Caco-2 (cell line): ENCODE results near the gene STK24. TPM values are rescaled to one million over a fixed set of nuclear protein-coding genes. Genes with fewer than 3 reads are reported as not detected.
"Not testable (repeated sequence)": the region's sequence is repeated elsewhere in the genome, so short reads cannot be mapped to it uniquely, and the experiment has no call there.

Source experiments
- BruUV-seq: library from RNA; stranded (reverse); fragments of 400-500 nt; replicated peaks from 2 replicates; lab custom pipeline; 2021; lab: Mats Ljungman, UMichigan
- CTCF ChIA-PET: fragments of 300-600 bp; sonication (Branson Sonifier 250); formaldehyde crosslinking; loops from one replicate; lab custom pipeline; 2022; ENCODE audit warnings: antibody characterized with exemption; lab: Charles Lee
- POLR2A ChIA-PET: fragments of 300-600 bp; sonication (Branson Sonifier 250); formaldehyde crosslinking; loops from one replicate; lab custom pipeline; 2022; ENCODE audit warnings: antibody characterized with exemption; lab: Charles Lee
- DNase-seq, 2 experiments: peaks; one replicate each; pipeline versions ENCODE4 v3.0.0 to v3.0.0-alpha.2; 2020 to 2022
- H3K27me3 ChIP-seq: replicated peaks from 2 replicates; pipeline ENCODE4 v1.6.0; 2011; ENCODE audit warnings: low read length; ENCODE audit not compliant: control insufficient read depth, insufficient read depth
- H3K36me3 ChIP-seq: 2 replicates; pipeline ENCODE4 v1.5.1; 2011; ENCODE audit warnings: low read length; ENCODE audit not compliant: control insufficient read depth, insufficient read depth
- H3K4me1 ChIP-seq: fragments of 250-450 bp; sonication (Bioruptor Pico); 2 replicates; pipeline ENCODE4 v1.5.1; 2020; ENCODE audit warnings: mild to moderate bottlenecking
- H3K4me3 ChIP-seq: 2 replicates; pipeline ENCODE4 v1.5.1; 2011; ENCODE audit warnings: low read depth, mild to moderate bottlenecking, control low read depth, low read length
- H3K9me3 ChIP-seq: fragments of 250-450 bp; sonication (Bioruptor Pico); 2 replicates; pipeline ENCODE4 v1.5.1; 2020; ENCODE audit warnings: mild to moderate bottlenecking, moderate library complexity
- H3K27ac Mint-ChIP-seq: one replicate; pipeline ENCODE4 v1.8.0; 2022; ENCODE audit warnings: mixed read lengths; ENCODE audit not compliant: unreplicated experiment
- H3K27me3 Mint-ChIP-seq: one replicate; pipeline ENCODE4 v1.8.0; 2022; ENCODE audit warnings: mixed read lengths; ENCODE audit not compliant: insufficient read depth, unreplicated experiment
- H3K36me3 Mint-ChIP-seq: one replicate; pipeline ENCODE4 v1.8.0; 2022; ENCODE audit warnings: mild to moderate bottlenecking, mixed read lengths; ENCODE audit not compliant: insufficient read depth, unreplicated experiment
- H3K4me1 Mint-ChIP-seq: one replicate; pipeline ENCODE4 v1.8.0; 2022; ENCODE audit warnings: low read depth, mixed read lengths; ENCODE audit not compliant: unreplicated experiment
- H3K4me3 Mint-ChIP-seq: one replicate; pipeline ENCODE4 v1.8.0; 2022; ENCODE audit warnings: mild to moderate bottlenecking, moderate library complexity, mixed read lengths; ENCODE audit not compliant: unreplicated experiment
- H3K9me3 Mint-ChIP-seq: one replicate; pipeline ENCODE4 v1.8.0; 2022; ENCODE audit warnings: mixed read lengths; ENCODE audit not compliant: unreplicated experiment
- CTCF ChIP-seq, 2 experiments: fragments of 200-600 bp in 1 of 2; IDR thresholded peaks; 1 replicate in 1 of 2; 2 replicates in 1 of 2; pipeline versions ENCODE4 v1.5.1 to v1.8.0; 2011 to 2022; ENCODE audit warnings: antibody characterized with exemption in 1 of 2, control low read depth in 1 of 2, inconsistent platforms in 1 of 2, low read depth in 1 of 2, low read length in 1 of 2, mild to moderate bottlenecking in 1 of 2, moderate library complexity in 1 of 2; ENCODE audit not compliant: insufficient read depth in 1 of 2, severe bottlenecking in 1 of 2, unreplicated experiment in 1 of 2
- intact Hi-C: fragments of 100-400 bp; cut with micrococcal nuclease; formaldehyde crosslinking; loops from one replicate; pipeline ENCODE4 v1.10.0; 2022; ENCODE audit not compliant: unreplicated experiment
- total RNA-seq: library from RNA; stranded (reverse); gene quantifications from 2 replicates; pipeline ENCODE4 v1.2.3, GENCODE V29; 2022

The STK24 gene
- total RNA-seq, 1 experiment from 2014 or later: 253 TPM

GRCh38 chr13:98575009-98575903 is 1.7 kb downstream of the STK24 start:
- DNase-seq: no peak
- TSS peak; percentile 43 for BruUV-seq
- Mint-ChIP-seq H3K27me3 (no peaks in the 10 kb centered on the region), H3K4me1 (peaks cover 66% of the 10 kb centered on the region), H3K27ac (peak overlapping the region; percentile 77), H3K9me3 (no peaks in the 10 kb centered on the region), H3K36me3 (peaks cover 60% of the 10 kb centered on the region), H3K4me3 (peak overlapping the region; percentile 95)
- ChIA-PET CTCF (no interaction called here), POLR2A (no interaction called here)
- intact Hi-C loops: loop anchor here (10.0 kb wide), 1 partner anchor 200 kb away; no protein-coding TSS in a partner anchor
- Histone ChIP-seq H3K9me3 (no peaks in the 10 kb centered on the region), H3K4me1 (peaks cover 65% of the 10 kb centered on the region), H3K27me3 (no peaks in the 10 kb centered on the region), H3K4me3 (peak overlapping the region; percentile 92), H3K36me3 (no peaks in the 10 kb centered on the region)
- TF ChIP-seq CTCF (IDR thresholded peaks at IDR 0.05; ENCODE audit: insufficient read depth in 1 of 2, low read depth in 1 of 2, low read length in 1 of 2, severe bottlenecking in 1 of 2, unreplicated experiment in 1 of 2): no peak

DNA sequence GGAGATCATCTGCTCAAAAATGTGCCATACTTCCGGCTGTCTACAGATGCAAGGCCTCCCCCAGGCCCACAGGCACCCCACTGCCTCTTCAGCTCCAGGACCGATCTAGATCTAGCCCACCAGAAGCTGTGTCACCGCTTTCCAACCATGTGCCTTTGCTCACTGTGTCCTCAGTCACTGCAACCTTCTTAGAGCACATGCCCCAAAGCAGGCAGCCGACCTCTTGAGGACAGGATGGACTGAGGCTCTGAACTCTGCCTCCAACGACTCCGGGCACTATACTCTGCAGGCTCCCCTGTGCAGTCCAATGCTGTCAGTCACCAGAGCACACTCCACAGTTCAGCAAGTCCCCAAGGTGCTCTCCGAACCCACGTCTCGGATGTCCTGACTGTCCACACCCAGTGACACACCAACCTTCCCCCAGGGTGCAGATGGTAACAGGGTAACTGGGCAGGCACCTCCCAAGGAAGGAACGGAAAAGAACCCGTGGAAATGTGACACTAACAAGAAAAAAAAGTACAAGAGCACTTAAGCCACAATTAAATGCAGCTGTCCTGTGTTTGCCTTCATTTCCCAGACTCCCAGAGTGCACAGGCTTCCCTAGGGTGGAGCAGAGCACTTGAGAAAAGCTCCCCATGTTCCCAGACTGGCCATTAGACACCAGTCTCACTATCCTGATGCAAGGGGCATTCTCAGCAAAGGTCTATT is 4.8 kb downstream of the STK24 start:
- no peak overlapping the region for H3K4me3 ChIP-seq
- ChIA-PET POLR2A (no interaction called here), CTCF (interaction anchor here (0.8 to 3.0 kb wide), 3 partner anchors 26 to 89 kb away, joined by 3 to 13 read pairs (median 3); no protein-coding TSS in a partner anchor)
- H3K9me3 ChIP-seq: no peaks in the 10 kb centered on the region
- Mint-ChIP-seq H3K27me3 (no peaks in the 10 kb centered on the region), H3K36me3 (peaks cover 78% of the 10 kb centered on the region), H3K9me3 (no peaks in the 10 kb centered on the region), H3K27ac (peak overlapping the region; percentile 60), H3K4me3 (peak overlapping the region; percentile 39), H3K4me1 (peaks cover 76% of the 10 kb centered on the region)
- intact Hi-C loops: loop anchor here (10.0 kb wide), 1 partner anchor 203 kb away; no protein-coding TSS in a partner anchor
- no peaks in the 10 kb centered on the region for H3K27me3 ChIP-seq
- no peaks in the 10 kb centered on the region for H3K36me3 ChIP-seq
- H3K4me1 ChIP-seq: peaks cover 73% of the 10 kb centered on the region
- DNase-seq: no peak
- TF ChIP-seq CTCF (IDR thresholded peaks at IDR 0.05; ENCODE audit: insufficient read depth in 1 of 2, low read depth in 1 of 2, low read length in 1 of 2, severe bottlenecking in 1 of 2, unreplicated experiment in 1 of 2): no peak
- no TSS peak for BruUV-seq

GRCh38 chr13:98570929-98571372 is 6.0 kb downstream of the STK24 start:
- Histone ChIP-seq H3K27me3 (no peaks in the 10 kb centered on the region), H3K36me3 (0 out of 2 replicates have a peak, but pooled peaks cover 1% of the 10 kb centered on the region), H3K9me3 (no peaks in the 10 kb centered on the region), H3K4me1 (peaks cover 85% of the 10 kb centered on the region), H3K4me3 (no peak overlapping the region)
- CTCF ChIA-PET: interaction anchor here (0.6 to 3.0 kb wide), 3 partner anchors 16 to 102 kb away, joined by 3 to 13 read pairs (median 3); no protein-coding TSS in a partner anchor
- intact Hi-C loops: loop anchor here (10.0 kb wide), 1 partner anchor 204 kb away; no protein-coding TSS in a partner anchor
- no peak for DNase-seq
- no TSS peak for BruUV-seq
- Mint-ChIP-seq H3K9me3 (no peaks in the 10 kb centered on the region), H3K36me3 (peaks cover 90% of the 10 kb centered on the region), H3K27ac (peak overlapping the region; percentile 60), H3K27me3 (no peaks in the 10 kb centered on the region), H3K4me1 (peaks cover 88% of the 10 kb centered on the region), H3K4me3 (peak overlapping the region; percentile 39)
- TF ChIP-seq CTCF (IDR thresholded peaks at IDR 0.05; ENCODE audit: insufficient read depth in 1 of 2, low read depth in 1 of 2, low read length in 1 of 2, severe bottlenecking in 1 of 2, unreplicated experiment in 1 of 2): no peak
- POLR2A ChIA-PET: interaction anchor here (0.7 kb wide), 1 partner anchor 9 kb away, joined by 4 read pairs; no protein-coding TSS in a partner anchor

DNA sequence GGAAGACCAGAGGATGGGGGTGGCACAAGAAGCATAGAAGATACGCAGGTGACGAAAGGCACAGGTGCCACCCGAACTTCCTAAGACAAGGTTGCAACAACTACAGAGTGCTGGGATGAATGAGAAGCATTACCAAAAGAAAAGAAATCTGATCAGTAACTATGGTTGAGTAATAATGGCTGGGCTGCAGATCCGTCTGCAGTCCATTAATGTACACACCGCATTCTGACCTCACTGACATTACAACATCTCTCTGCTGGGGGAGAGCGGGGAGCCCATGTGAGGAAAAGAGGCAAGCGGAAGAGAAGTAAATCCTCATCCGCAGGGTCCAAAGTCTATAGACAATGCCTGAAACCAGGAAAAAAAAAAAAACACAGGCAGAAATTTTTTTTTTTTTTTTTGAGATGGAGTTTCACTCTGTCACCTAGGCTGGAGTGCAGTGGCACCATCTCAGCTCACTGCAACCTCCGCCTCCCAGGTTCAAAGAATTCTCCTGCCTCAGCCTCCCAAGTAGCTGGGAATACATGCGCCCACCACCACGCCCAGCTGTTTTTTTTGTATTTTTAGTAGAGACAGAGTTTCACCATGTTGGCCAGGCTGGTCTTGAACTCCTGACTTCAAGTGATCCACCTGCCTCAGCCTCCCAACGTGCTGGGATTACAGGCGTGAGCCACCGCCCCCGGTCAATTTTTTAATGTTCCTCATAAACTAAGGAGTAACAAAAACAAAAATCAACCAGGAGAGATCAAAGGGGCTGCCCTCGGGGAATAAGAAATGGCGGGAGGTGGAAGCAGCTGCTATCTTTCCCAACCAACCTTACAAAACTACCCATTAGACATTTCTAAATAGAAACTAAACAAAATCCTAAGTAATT is 7.2 kb downstream of the STK24 start:
- Mint-ChIP-seq H3K27ac (peak overlapping the region; percentile 90), H3K4me1 (peaks cover 82% of the 10 kb centered on the region), H3K36me3 (peaks cover 95% of the 10 kb centered on the region), H3K4me3 (peak overlapping the region; percentile 65)
- H3K9me3 Mint-ChIP-seq, H3K4me3 ChIP-seq, H3K9me3 ChIP-seq, BruUV-seq, H3K27me3 ChIP-seq, H3K36me3 ChIP-seq, H3K27me3 Mint-ChIP-seq: not testable (repeated sequence)
- intact Hi-C loops: loop anchor here (1.0 to 10.0 kb wide), 2 partner anchors 81 to 205 kb away; no protein-coding TSS in a partner anchor
- CTCF ChIA-PET: interaction anchor here (0.7 to 3.0 kb wide), 2 partner anchors 23 to 84 kb away, joined by 4 to 13 read pairs; no protein-coding TSS in a partner anchor
- H3K4me1 ChIP-seq: peaks cover 87% of the 10 kb centered on the region
- POLR2A ChIA-PET: interaction anchor here (0.6 to 0.7 kb wide), 3 partner anchors 8 to 85 kb away, joined by 3 to 9 read pairs (median 6); no protein-coding TSS in a partner anchor
- DNase-seq: peak; percentile 86 to 90
